ENCODE measurements around the gene CENPN.

Gene CENPN

GRCh38 chr16:80991792-80992430 lies 15.1 kb upstream of the CENPN start:
- no peak for DNase-seq (ENCODE audit: low spot score)

GRCh38 chr16:80992676-80993293 lies 14.2 kb upstream of the CENPN start:
- DNase-seq (ENCODE audit: low spot score): no peak

GRCh38 chr16:80993307-80993706 lies 13.7 kb upstream of the CENPN start:
- no peak for DNase-seq (ENCODE audit: low spot score)

- DNase-seq (ENCODE audit: low spot score): no peak
These were observed 13.2 kb upstream of the CENPN start for GRCh38 chr16:80993834-80994233.

GRCh38 chr16:80994451-80994850 lies 12.6 kb upstream of the CENPN start:
- DNase-seq (ENCODE audit: low spot score): no peak

GRCh38 chr16:80996688-80997138 lies 10.3 kb upstream of the CENPN start:
- DNase-seq (ENCODE audit: low spot score): no peak

- peak; percentile 52 for DNase-seq (ENCODE audit: low spot score)
These were observed 9.7 kb upstream of the CENPN start for GRCh38 chr16:80997139-80997798.

GRCh38 chr16:80997964-80998620 lies 8.9 kb upstream of the CENPN start:
- DNase-seq (ENCODE audit: low spot score): no peak

- no peak for DNase-seq (ENCODE audit: low spot score)
These were observed 6.1 kb upstream of the CENPN start for GRCh38 chr16:81000873-81001272.

GRCh38 chr16:81001330-81001729 lies 5.7 kb upstream of the CENPN start:
- no peak for DNase-seq (ENCODE audit: low spot score)

- no peak for DNase-seq (ENCODE audit: low spot score)
These were observed 4.0 kb upstream of the CENPN start for GRCh38 chr16:81003064-81003463.

- peak; percentile 25 for DNase-seq (ENCODE audit: low spot score)
These were observed 3.2 kb upstream of the CENPN start for GRCh38 chr16:81003610-81004460.

GRCh38 chr16:81004646-81005353 lies 2.2 kb upstream of the CENPN start:
- DNase-seq (ENCODE audit: low spot score): peak; percentile 71

- no peak for DNase-seq (ENCODE audit: low spot score)
These were observed 1.3 kb upstream of the CENPN start for GRCh38 chr16:81005610-81006161.

GRCh38 chr16:81006211-81006812 lies 702 bp upstream of the CENPN start:
- peak; percentile 65 for DNase-seq (ENCODE audit: low spot score)

- no peak for DNase-seq (ENCODE audit: low spot score)
These were observed 1.4 kb downstream of the CENPN start for GRCh38 chr16:81008505-81008789.

- no peak for DNase-seq (ENCODE audit: low spot score)
These were observed 6.0 kb downstream of the CENPN start for GRCh38 chr16:81012974-81013373.

GRCh38 chr16:81014672-81015071 lies 7.7 kb downstream of the CENPN start:
- no peak for DNase-seq (ENCODE audit: low spot score)

GRCh38 chr16:81018496-81018895 lies 11.5 kb downstream of the CENPN start:
- DNase-seq (ENCODE audit: low spot score): no peak

GRCh38 chr16:81026429-81026828 lies 19.4 kb downstream of the CENPN start:
- DNase-seq (ENCODE audit: low spot score): no peak

All from activated CD4-positive, alpha-beta T cell treated with anti-CD3 and anti-CD28 coated beads, Interleukin-2, Interleukin-4, amounts not matched to agents 100 ng/mL and 50 ng/mL, durations not matched to agents 16 hours and 8 hours (primary cell).